ENCODE data around the gene GALNT5.
"Not testable (repeated sequence)": the region's sequence is repeated elsewhere in the genome, so short reads cannot be mapped to it uniquely, and the experiment has no call there.

The GALNT5 gene

GRCh38 chr2:157260533-157261198 is 3.2 kb downstream of the GALNT5 start:
- H3K27ac ChIP-seq, result no peak overlapping the region
- no peaks in the 10 kb centered on the region for H3K36me3 ChIP-seq
- H3K4me2 ChIP-seq, result no peak overlapping the region
- peaks cover 9% of the 10 kb centered on the region; the same call in 1 of the 2 replicates for H3K4me1 ChIP-seq
- no peaks in the 10 kb centered on the region for H4K20me1 ChIP-seq
- H3K27me3 ChIP-seq, result no peaks in the 10 kb centered on the region
- no peak for TF ChIP-seq Cebpa-rat (IDR thresholded peaks at IDR 0.05)
- no peak overlapping the region for H3K4me3 ChIP-seq
- H3K9ac ChIP-seq, result no peak overlapping the region
- no peaks in the 10 kb centered on the region for H3K9me3 ChIP-seq

- Histone ChIP-seq H3K9ac (no peak overlapping the region), H4K20me1 (no peaks in the 10 kb centered on the region), H3K27ac (no peak overlapping the region), H3K4me1 (peaks cover 9% of the 10 kb centered on the region; the same call in 1 of the 2 replicates), H3K9me3 (no peaks in the 10 kb centered on the region), H3K36me3 (no peaks in the 10 kb centered on the region), H3K27me3 (no peaks in the 10 kb centered on the region), H3K4me3 (no peak overlapping the region), H3K4me2 (no peak overlapping the region)
- no peak for TF ChIP-seq Cebpa-rat (IDR thresholded peaks at IDR 0.05)
Observed at GRCh38 chr2:157261199-157261782, 3.8 kb downstream of the GALNT5 start.

GRCh38 chr2:157262248-157262647 is 4.7 kb downstream of the GALNT5 start:
- Histone ChIP-seq H3K27me3 (no peaks in the 10 kb centered on the region), H3K4me3 (no peak overlapping the region), H3K4me1 (peaks cover 9% of the 10 kb centered on the region; the same call in 1 of the 2 replicates), H4K20me1 (no peaks in the 10 kb centered on the region), H3K4me2 (peak overlapping the region; percentile 21), H3K9me3 (no peaks in the 10 kb centered on the region), H3K36me3 (no peaks in the 10 kb centered on the region), H3K27ac (no peak overlapping the region), H3K9ac (no peak overlapping the region)
- TF ChIP-seq Cebpa-rat (IDR thresholded peaks at IDR 0.05), result no peak

- peaks cover 9% of the 10 kb centered on the region; the same call in 1 of the 2 replicates for H3K4me1 ChIP-seq
- no peaks in the 10 kb centered on the region for H4K20me1 ChIP-seq
- H3K27ac ChIP-seq, result no peak overlapping the region
- TF ChIP-seq Cebpa-rat (IDR thresholded peaks at IDR 0.05), result no peak
- H3K9ac ChIP-seq, result no peak overlapping the region
- no peak overlapping the region for H3K4me3 ChIP-seq
- no peaks in the 10 kb centered on the region for H3K9me3 ChIP-seq
- no peaks in the 10 kb centered on the region for H3K27me3 ChIP-seq
- H3K4me2 ChIP-seq, result no peak overlapping the region
- no peaks in the 10 kb centered on the region for H3K36me3 ChIP-seq
Observed at GRCh38 chr2:157264099-157264498, 6.6 kb downstream of the GALNT5 start.

- Histone ChIP-seq H4K20me1 (no peaks in the 10 kb centered on the region), H3K27me3 (no peaks in the 10 kb centered on the region), H3K36me3 (no peaks in the 10 kb centered on the region), H3K4me3 (no peak overlapping the region), H3K9ac (no peak overlapping the region), H3K4me2 (no peak overlapping the region), H3K4me1 (peaks cover 9% of the 10 kb centered on the region; the same call in 1 of the 2 replicates), H3K27ac (no peak overlapping the region), H3K9me3 (no peaks in the 10 kb centered on the region)
- no peak for TF ChIP-seq Cebpa-rat (IDR thresholded peaks at IDR 0.05)
Observed at GRCh38 chr2:157265825-157266224, 8.3 kb downstream of the GALNT5 start.

GRCh38 chr2:157267476-157267875 is 10.0 kb downstream of the GALNT5 start:
- no peaks in the 10 kb centered on the region for H3K27me3 ChIP-seq
- H3K36me3 ChIP-seq, result no peaks in the 10 kb centered on the region
- no peaks in the 10 kb centered on the region for H3K9me3 ChIP-seq
- H4K20me1 ChIP-seq, result no peaks in the 10 kb centered on the region
- no peak for TF ChIP-seq Cebpa-rat (IDR thresholded peaks at IDR 0.05)
- peaks cover 3% of the 10 kb centered on the region; the same call in 1 of the 2 replicates for H3K4me1 ChIP-seq
- no peak overlapping the region for H3K9ac ChIP-seq
- H3K4me3 ChIP-seq, result no peak overlapping the region
- H3K4me2 ChIP-seq, result no peak overlapping the region
- no peak overlapping the region for H3K27ac ChIP-seq

- TF ChIP-seq Cebpa-rat (IDR thresholded peaks at IDR 0.05), result no peak
- no peaks in the 10 kb centered on the region for H3K9me3 ChIP-seq
- H3K4me1 ChIP-seq, result no peaks in the 10 kb centered on the region
- no peak overlapping the region for H3K9ac ChIP-seq
- no peaks in the 10 kb centered on the region for H4K20me1 ChIP-seq
- H3K4me2 ChIP-seq, result no peak overlapping the region
- H3K27me3 ChIP-seq, result no peaks in the 10 kb centered on the region
- no peaks in the 10 kb centered on the region for H3K36me3 ChIP-seq
- H3K4me3 ChIP-seq, result no peak overlapping the region
- no peak overlapping the region for H3K27ac ChIP-seq
Observed at GRCh38 chr2:157269060-157269459, 11.6 kb downstream of the GALNT5 start.

- H3K4me1 ChIP-seq, result no peaks in the 10 kb centered on the region
- TF ChIP-seq Cebpa-rat (IDR thresholded peaks at IDR 0.05), result no peak
- no peaks in the 10 kb centered on the region for H4K20me1 ChIP-seq
- no peak overlapping the region for H3K4me3 ChIP-seq
- no peak overlapping the region for H3K27ac ChIP-seq
- H3K9ac ChIP-seq, result no peak overlapping the region
- H3K36me3 ChIP-seq, result no peaks in the 10 kb centered on the region
- no peak overlapping the region for H3K4me2 ChIP-seq
- H3K27me3 ChIP-seq, result no peaks in the 10 kb centered on the region
- no peaks in the 10 kb centered on the region for H3K9me3 ChIP-seq
Observed at GRCh38 chr2:157269922-157270321, 12.4 kb downstream of the GALNT5 start.

- Histone ChIP-seq H4K20me1 (no peaks in the 10 kb centered on the region), H3K4me3 (no peak overlapping the region), H3K4me2 (no peak overlapping the region), H3K4me1 (no peaks in the 10 kb centered on the region), H3K27me3 (no peaks in the 10 kb centered on the region), H3K27ac (no peak overlapping the region), H3K36me3 (no peaks in the 10 kb centered on the region), H3K9ac (no peak overlapping the region), H3K9me3 (no peaks in the 10 kb centered on the region)
- TF ChIP-seq Cebpa-rat (IDR thresholded peaks at IDR 0.05), result no peak
Observed at GRCh38 chr2:157271590-157272203, 14.2 kb downstream of the GALNT5 start.

GRCh38 chr2:157279311-157279710 is 21.8 kb downstream of the GALNT5 start:
- not testable (repeated sequence) for H3K9me3 ChIP-seq, H3K36me3 ChIP-seq, H3K27ac ChIP-seq, H3K4me1 ChIP-seq, H3K4me3 ChIP-seq, H4K20me1 ChIP-seq, H3K4me2 ChIP-seq, H3K27me3 ChIP-seq, H3K9ac ChIP-seq

Measured in BLaER1 (cell line).